ENCODE measurements around the gene MRGPRF.

DNA sequence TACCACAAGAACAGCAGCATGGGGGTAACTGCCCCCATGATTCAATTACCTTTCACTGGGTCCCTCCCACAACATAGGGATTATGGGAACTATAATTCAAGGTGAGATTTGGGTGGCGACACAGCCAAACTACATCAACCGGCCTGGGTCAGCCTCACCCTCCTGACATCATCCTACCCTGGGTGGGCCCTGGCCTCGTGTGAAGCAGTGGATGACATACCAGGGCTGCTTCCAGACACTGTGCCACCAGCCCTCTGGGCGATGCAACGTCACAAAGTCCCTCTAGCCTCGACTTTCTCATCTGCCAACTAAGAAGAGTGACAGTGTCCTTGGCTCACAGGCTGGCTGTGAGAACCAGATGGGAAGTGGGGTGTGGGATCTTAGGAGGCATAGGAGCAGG is 27.0 kb upstream of the MRGPRF start:
- TF ChIP-seq CTCF (IDR thresholded peaks at IDR 0.05) (no peak), POLR2A (IDR thresholded peaks at IDR 0.05) (no peak), EP300 (IDR thresholded peaks at IDR 0.05) (no peak)
